Measurements from ENCODE around the gene ANLN. TPM values are rescaled to one million over a fixed set of nuclear protein-coding genes. Genes with fewer than 3 reads are reported as not detected.
A peak's percentile ranks its signal among the peaks of the same experiment; 100 is the strongest.
"Not testable (repeated sequence)": the region's sequence is repeated elsewhere in the genome, so short reads cannot be mapped to it uniquely, and the experiment has no call there.

Gene ANLN
- total RNA-seq, 1 donor from 2014 or later: 40.6 TPM

- Mint-ChIP-seq H3K27ac (no peak overlapping the region), H3K4me3 (ENCODE audit: low read depth) (no peak overlapping the region), H3K9me3 (ENCODE audit: low read depth) (peaks cover 25% of the 10 kb centered on the region), H3K36me3 (ENCODE audit: insufficient read depth) (no peaks in the 10 kb centered on the region), H3K27me3 (no peaks in the 10 kb centered on the region), H3K4me1 (ENCODE audit: low read depth) (no peaks in the 10 kb centered on the region)
- DNase-seq (ENCODE audit: low spot score, unreplicated experiment): no peak
- TF ChIP-seq CTCF (IDR thresholded peaks at IDR 0.05; ENCODE audit: unreplicated experiment): no peak
Observed at GRCh38 chr7:36478745-36479144, 89.1 kb downstream of the ANLN start.

- H3K27ac Mint-ChIP-seq; H3K27me3 Mint-ChIP-seq; H3K4me1 Mint-ChIP-seq (ENCODE audit: low read depth); H3K4me3 Mint-ChIP-seq (ENCODE audit: low read depth); DNase-seq (ENCODE audit: low spot score, unreplicated experiment); H3K36me3 Mint-ChIP-seq (ENCODE audit: insufficient read depth): not testable (repeated sequence)
- H3K9me3 Mint-ChIP-seq (ENCODE audit: low read depth): peaks cover 25% of the 10 kb centered on the region
Observed at GRCh38 chr7:36483853-36484252, 94.2 kb downstream of the ANLN start.

- H3K27me3 Mint-ChIP-seq: no peaks in the 10 kb centered on the region
- H3K4me3 Mint-ChIP-seq (ENCODE audit: low read depth): no peak overlapping the region
- no peak overlapping the region for H3K27ac Mint-ChIP-seq
- peaks cover 5% of the 10 kb centered on the region for H3K36me3 Mint-ChIP-seq (ENCODE audit: insufficient read depth)
- H3K9me3 Mint-ChIP-seq (ENCODE audit: low read depth): peaks cover 25% of the 10 kb centered on the region
- no peak for DNase-seq (ENCODE audit: low spot score, unreplicated experiment)
- TF ChIP-seq CTCF (IDR thresholded peaks at IDR 0.05; ENCODE audit: unreplicated experiment): no peak
- peaks cover 4% of the 10 kb centered on the region for H3K4me1 Mint-ChIP-seq (ENCODE audit: low read depth)
Observed at GRCh38 chr7:36484265-36484664, 94.6 kb downstream of the ANLN start.

- Mint-ChIP-seq H3K4me1 (ENCODE audit: low read depth) (peaks cover 4% of the 10 kb centered on the region), H3K36me3 (ENCODE audit: insufficient read depth) (peaks cover 8% of the 10 kb centered on the region), H3K4me3 (ENCODE audit: low read depth) (no peak overlapping the region), H3K9me3 (ENCODE audit: low read depth) (peaks cover 12% of the 10 kb centered on the region), H3K27me3 (no peaks in the 10 kb centered on the region), H3K27ac (no peak overlapping the region)
- TF ChIP-seq CTCF (IDR thresholded peaks at IDR 0.05; ENCODE audit: unreplicated experiment): no peak
- DNase-seq (ENCODE audit: low spot score, unreplicated experiment): no peak
Observed at GRCh38 chr7:36486336-36486735, 96.7 kb downstream of the ANLN start.

GRCh38 chr7:36487756-36488336, 98.2 kb downstream of the ANLN start:
- H3K27ac Mint-ChIP-seq: no peak overlapping the region
- H3K27me3 Mint-ChIP-seq: no peaks in the 10 kb centered on the region
- H3K4me1 Mint-ChIP-seq (ENCODE audit: low read depth): peaks cover 4% of the 10 kb centered on the region
- DNase-seq (ENCODE audit: low spot score, unreplicated experiment): no peak
- no peak overlapping the region for H3K4me3 Mint-ChIP-seq (ENCODE audit: low read depth)
- H3K36me3 Mint-ChIP-seq (ENCODE audit: insufficient read depth): peaks cover 8% of the 10 kb centered on the region
- H3K9me3 Mint-ChIP-seq (ENCODE audit: low read depth): peaks cover 18% of the 10 kb centered on the region
- peak; percentile 88 for TF ChIP-seq CTCF (IDR thresholded peaks at IDR 0.05; ENCODE audit: unreplicated experiment)

GRCh38 chr7:36488672-36489071, 99.0 kb downstream of the ANLN start:
- not testable (repeated sequence) for H3K4me3 Mint-ChIP-seq (ENCODE audit: low read depth); H3K27me3 Mint-ChIP-seq; H3K4me1 Mint-ChIP-seq (ENCODE audit: low read depth); DNase-seq (ENCODE audit: low spot score, unreplicated experiment); H3K27ac Mint-ChIP-seq; H3K36me3 Mint-ChIP-seq (ENCODE audit: insufficient read depth)
- peaks cover 18% of the 10 kb centered on the region for H3K9me3 Mint-ChIP-seq (ENCODE audit: low read depth)
